ENCODE data around the gene TMEM181.
"Not testable (repeated sequence)": the region's sequence is repeated elsewhere in the genome, so short reads cannot be mapped to it uniquely, and the experiment has no call there.

The TMEM181 gene

DNA sequence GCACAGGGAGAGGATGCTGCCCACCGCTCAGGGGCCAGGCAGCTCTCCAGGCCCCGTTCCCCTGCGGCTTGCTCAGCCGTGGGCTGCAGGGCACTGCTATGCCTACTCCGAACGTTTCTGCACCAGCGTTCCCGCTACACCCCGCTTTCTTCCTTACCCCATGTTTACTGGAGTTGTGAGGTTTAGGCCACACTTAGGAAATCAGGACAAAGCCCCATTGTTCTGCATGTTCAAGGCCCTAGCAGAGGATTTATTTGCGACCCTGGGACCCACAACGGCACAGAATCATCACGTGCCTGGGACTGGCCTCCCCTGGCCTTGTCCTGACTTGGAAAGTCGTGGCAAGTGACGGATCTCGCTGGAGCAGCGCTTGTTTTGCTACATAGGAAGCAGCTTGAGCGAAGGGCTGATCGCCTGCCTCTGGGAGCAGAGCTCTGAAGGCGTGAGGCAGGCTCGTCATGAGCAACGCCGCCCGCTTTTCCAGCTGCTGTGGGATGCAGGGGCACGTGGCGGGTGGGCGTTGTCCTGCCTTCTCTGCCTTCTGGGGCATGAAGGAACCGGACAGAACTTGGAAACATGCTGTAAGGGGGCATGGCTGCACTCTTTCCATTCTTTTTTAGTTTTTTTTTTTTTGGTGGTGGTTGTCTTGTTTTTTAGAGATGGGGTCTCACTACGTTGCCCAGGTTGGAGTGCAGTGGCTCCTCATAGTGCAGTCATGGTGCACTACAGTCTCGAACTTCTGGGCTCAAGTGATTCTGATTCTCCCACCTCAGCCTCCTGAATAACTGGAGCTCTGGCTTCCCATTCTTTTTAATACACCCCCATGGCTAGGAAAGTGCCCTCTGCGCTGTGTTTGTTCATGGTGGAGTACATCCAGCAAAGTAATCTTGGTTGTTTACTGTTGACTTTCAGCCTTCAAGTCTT, 14.6 kb upstream of the TMEM181 start:
- Histone ChIP-seq H3K9ac (ENCODE audit: low read depth, low read length) (no peak overlapping the region), H3K9me3 (ENCODE audit: control insufficient read depth, insufficient read depth, low read length) (no peaks in the 10 kb centered on the region), H3K4me1 (ENCODE audit: insufficient read depth, low read length) (peaks cover 9% of the 10 kb centered on the region), H3K36me3 (ENCODE audit: insufficient read depth, low read length) (no peaks in the 10 kb centered on the region)

DNA sequence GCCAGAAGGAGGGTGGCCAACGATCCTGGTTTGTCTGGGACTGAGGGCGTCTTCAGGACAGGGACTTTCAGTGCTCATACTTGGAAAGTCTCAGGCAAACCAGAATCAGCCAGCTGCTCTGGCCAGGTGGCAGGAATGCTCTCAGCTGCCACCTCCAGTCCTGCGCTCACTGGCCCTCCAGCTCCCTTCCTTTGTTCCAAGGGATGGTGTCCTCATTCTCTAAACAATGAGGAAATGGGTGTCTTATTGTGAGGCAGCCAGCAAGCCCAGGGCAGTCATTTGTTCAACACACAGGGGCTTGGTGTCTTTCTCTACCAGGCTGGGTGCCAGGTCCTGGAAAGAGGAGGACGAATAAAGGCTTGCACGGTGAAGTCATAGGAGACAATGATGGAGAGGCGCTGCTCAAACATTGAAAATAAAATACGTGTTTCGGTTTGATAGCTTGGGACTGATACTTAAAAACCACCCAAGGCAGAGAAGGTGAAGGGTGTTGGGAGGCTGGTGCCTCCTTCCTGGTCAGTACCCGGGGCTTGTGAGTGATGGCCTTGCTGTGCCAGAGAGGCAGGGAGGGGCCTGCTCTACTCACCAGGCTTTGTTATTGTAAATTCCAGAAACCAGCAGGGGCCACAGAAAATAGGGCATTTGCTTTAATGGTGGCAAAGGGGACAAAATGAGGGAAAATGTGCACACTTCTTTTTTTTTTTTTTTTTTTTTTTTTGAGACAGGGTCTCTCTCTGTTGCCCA, 11.3 kb upstream of the TMEM181 start:
- Histone ChIP-seq H3K9me3 (ENCODE audit: control insufficient read depth, insufficient read depth, low read length) (no peaks in the 10 kb centered on the region), H3K4me1 (ENCODE audit: insufficient read depth, low read length) (peaks cover 9% of the 10 kb centered on the region), H3K9ac (ENCODE audit: low read depth, low read length) (no peak overlapping the region)

DNA sequence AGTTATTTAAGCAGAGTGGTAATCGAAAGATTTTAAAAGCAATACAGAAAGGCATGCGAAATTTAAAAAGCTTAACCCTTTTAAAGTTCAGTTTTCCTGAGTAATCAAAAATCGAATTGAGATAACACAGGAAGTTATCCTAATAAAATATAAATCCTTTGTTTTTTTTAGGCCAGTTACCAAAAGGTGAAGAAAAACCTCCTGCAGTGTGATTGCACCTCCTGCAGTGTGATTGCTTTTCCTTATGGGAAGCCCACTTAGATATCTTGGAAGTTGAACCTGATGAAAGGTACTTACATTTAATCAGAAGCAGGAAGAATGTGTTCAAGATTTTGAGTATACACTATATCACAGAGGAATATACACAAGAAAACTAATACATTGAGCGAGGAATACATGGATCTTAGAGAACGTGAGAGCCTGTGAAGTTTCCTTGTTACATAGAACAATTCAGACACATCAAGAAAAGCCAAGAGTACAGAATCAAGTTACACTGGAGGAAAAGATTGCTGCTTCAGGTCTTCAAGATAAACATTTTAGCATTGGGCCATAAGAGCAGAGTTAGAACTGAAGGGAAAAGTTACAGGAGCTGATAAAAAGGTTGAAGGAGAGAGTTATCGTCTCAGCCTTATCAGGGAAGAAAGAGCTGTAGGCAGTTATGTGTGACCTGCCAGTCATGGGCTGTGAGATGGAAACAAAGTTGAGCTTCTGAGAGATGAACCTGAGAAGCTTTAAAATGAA, 7.7 kb upstream of the TMEM181 start:
- H3K9ac ChIP-seq (ENCODE audit: low read depth, low read length) = no peak overlapping the region
- no peaks in the 10 kb centered on the region for H3K36me3 ChIP-seq (ENCODE audit: insufficient read depth, low read length)
- H3K4me1 ChIP-seq (ENCODE audit: insufficient read depth, low read length) = peaks cover 9% of the 10 kb centered on the region

More for the DNA sequence above, 11.3 kb upstream of the TMEM181 start:
- H3K36me3 ChIP-seq (ENCODE audit: insufficient read depth, low read length) = no peaks in the 10 kb centered on the region

DNA sequence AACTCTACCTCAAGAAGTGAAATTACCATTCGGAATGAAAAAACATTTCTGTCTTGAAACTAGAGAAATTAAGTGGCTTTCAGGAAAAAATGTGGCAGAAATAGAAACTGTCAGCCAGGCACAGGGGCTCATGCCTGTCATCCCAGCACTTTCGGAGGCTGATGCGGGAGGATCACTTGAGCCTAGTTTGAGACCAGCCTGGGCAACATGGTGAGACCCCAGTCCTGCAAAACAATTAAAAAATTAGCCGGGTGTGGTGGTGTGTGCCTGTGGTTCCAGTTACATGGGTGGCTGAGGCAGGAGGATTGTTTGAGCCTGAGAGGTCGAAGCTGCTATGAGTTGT, 7.1 kb upstream of the TMEM181 start:
- Histone ChIP-seq H3K9me3 (ENCODE audit: control insufficient read depth, insufficient read depth, low read length) (no peaks in the 10 kb centered on the region), H3K9ac (ENCODE audit: low read depth, low read length) (no peak overlapping the region), H3K4me1 (ENCODE audit: insufficient read depth, low read length) (peaks cover 9% of the 10 kb centered on the region), H3K36me3 (ENCODE audit: insufficient read depth, low read length) (no peaks in the 10 kb centered on the region)

More for the DNA sequence above, 7.7 kb upstream of the TMEM181 start:
- no peaks in the 10 kb centered on the region for H3K9me3 ChIP-seq (ENCODE audit: control insufficient read depth, insufficient read depth, low read length)

DNA sequence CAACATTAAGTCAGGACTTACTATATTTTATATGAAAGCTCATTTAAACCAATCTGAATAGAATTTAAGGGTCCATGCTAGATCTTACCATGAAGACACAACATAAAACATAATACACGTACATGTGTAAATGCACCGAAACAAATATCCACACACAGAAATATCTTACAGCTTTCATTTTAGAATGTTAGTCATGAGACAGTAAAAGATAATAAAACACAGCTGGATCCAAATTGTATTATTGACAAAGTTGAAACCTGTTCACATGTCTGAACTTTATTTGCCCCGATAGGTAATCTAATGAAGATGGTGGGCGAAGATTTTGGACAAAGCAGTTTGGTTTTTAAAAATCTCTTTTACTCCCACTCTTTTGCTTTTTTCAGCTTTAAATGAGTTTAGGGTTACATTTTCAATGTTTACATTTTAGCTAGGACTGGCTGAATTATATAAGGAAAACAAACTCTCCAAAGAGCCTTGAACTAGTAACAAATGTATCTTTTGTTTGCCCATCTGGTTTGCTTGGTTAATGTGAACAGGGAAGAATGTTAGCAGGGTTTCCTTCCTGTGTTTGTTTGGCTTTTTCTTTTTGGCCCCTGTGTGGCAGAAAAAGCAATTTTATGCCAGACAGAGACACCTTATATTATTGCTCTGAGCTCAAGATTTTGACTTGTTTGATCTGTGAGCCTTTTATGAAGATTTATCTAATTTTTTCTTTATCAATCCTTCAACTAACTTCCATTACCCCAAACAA, 5.1 kb upstream of the TMEM181 start:
- H3K36me3 ChIP-seq (ENCODE audit: insufficient read depth, low read length) = no peaks in the 10 kb centered on the region
- H3K9ac ChIP-seq (ENCODE audit: low read depth, low read length) = no peak overlapping the region
- H3K9me3 ChIP-seq (ENCODE audit: control insufficient read depth, insufficient read depth, low read length) = no peaks in the 10 kb centered on the region
- H3K4me1 ChIP-seq (ENCODE audit: insufficient read depth, low read length) = peaks cover 5% of the 10 kb centered on the region; the same call in 1 of the 2 replicates

DNA sequence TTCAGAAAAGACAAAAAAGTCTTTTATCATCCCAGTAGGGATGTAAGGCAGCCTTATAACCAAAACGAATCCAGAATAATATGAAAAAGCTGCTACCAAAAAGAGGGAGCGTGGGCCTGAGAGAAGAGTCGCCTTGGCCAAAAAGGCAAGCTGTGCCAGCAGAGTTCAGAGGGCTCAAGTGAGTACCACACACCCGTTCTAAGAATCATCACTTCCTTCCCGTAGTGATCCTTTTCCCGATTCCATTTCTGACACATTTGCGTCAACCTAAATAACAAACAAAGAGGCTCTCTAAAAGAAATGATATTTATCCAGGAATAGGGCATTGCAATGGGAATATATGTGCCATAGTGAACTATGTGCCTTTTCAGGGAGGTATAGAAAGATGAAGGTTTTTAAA, 3.8 kb upstream of the TMEM181 start:
- Histone ChIP-seq H3K9ac (ENCODE audit: low read depth, low read length) (no peak overlapping the region), H3K36me3 (ENCODE audit: insufficient read depth, low read length) (no peaks in the 10 kb centered on the region), H3K9me3 (ENCODE audit: control insufficient read depth, insufficient read depth, low read length) (no peaks in the 10 kb centered on the region), H3K4me1 (ENCODE audit: insufficient read depth, low read length) (peaks cover 7% of the 10 kb centered on the region)

DNA sequence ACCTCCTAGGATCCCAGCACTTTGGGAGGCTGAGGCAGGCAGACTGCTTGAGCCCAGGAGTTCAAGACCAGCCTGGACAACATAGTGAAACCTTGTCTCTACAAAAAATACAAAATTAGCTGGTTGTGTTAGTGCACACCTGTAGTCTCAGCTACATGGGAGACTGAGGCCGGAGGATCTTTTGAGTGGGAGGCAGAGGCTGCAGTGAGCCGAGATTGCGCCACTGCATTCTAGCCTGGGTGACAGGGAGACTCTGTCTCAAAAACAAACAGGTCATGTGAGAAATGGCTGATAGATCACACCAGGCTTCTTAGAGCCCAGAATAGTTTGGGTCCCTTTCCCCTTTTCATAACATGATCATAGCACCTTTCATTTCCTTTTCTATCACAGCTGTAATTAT, 2.8 kb upstream of the TMEM181 start:
- H3K9me3 ChIP-seq (ENCODE audit: control insufficient read depth, insufficient read depth, low read length) = not testable (repeated sequence)

DNA sequence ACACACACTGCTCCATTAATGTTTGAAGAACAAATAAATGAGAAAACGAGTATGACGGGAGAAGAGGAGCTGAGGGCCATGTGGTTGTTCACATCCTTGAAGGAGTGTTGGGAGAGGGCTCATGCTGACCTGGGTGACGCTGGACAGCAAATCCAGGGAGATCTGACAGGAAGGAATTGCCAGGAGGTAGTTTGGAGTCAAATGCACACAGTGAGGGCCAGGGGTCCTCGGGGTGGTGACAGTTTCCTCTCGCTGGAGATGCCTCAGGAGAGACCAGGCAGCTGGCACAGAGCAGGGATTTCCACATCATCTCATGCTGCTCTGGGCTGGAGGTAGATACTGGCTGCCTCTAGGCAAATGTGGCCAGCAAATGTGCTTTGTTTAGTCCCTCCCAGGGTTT, 2.0 kb upstream of the TMEM181 start:
- no peak overlapping the region for H3K9ac ChIP-seq (ENCODE audit: low read depth, low read length)

More for the DNA sequence above, 2.8 kb upstream of the TMEM181 start:
- not testable (repeated sequence) for H3K36me3 ChIP-seq (ENCODE audit: insufficient read depth, low read length); H3K9ac ChIP-seq (ENCODE audit: low read depth, low read length)
- peaks cover 14% of the 10 kb centered on the region for H3K4me1 ChIP-seq (ENCODE audit: insufficient read depth, low read length)

DNA sequence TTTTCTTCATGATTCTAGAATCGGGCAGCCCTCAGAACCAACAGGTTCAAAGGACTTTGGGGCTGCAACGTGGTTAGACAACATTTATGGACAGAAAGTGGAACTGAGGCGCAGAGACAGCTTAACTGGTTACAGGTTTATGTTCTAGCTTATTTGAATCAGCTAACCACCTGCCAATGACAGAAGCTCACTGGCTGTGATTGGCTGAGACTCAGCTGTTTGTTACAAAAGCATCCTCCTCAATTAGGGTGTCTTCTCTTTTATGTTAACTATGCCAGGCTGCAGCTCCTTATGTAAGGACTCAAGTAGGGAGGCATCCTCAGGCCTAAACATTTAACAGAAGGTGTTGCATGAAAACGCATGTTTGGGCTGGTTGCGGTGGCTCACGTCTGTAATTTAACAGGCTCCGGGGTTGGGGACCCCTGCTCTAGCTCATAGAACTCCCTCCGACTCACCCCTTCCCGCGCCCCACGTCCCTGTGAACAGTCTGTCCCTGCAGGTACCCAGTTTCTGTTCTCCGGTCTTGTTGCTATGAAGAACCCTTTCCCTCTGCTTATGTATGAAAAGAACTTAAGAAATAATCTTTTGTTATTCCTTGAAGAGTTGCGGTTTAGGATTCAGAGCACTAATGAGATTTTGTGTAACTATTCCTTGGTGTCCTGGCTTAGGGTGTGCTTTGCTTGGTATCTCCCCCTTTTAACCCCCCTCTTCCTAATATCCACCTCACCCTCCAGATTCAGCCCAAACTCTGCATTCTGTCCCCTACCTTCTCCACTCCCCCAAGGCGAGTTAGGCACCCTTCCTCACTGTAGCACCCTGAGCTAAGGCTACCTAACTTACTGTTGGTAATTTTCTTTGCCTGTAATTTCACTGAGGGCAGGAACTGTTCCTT, 1.2 kb upstream of the TMEM181 start:
- Histone ChIP-seq H3K4me1 (ENCODE audit: insufficient read depth, low read length) (peaks cover 14% of the 10 kb centered on the region), H3K36me3 (ENCODE audit: insufficient read depth, low read length) (no peaks in the 10 kb centered on the region), H3K9me3 (ENCODE audit: control insufficient read depth, insufficient read depth, low read length) (no peaks in the 10 kb centered on the region), H3K9ac (ENCODE audit: low read depth, low read length) (peak overlapping the region; percentile 59; the same call in 1 of the 2 replicates)

More for the DNA sequence above, 2.0 kb upstream of the TMEM181 start:
- no peaks in the 10 kb centered on the region for H3K36me3 ChIP-seq (ENCODE audit: insufficient read depth, low read length)
- H3K4me1 ChIP-seq (ENCODE audit: insufficient read depth, low read length) = peaks cover 14% of the 10 kb centered on the region
- H3K9me3 ChIP-seq (ENCODE audit: control insufficient read depth, insufficient read depth, low read length) = no peaks in the 10 kb centered on the region

DNA sequence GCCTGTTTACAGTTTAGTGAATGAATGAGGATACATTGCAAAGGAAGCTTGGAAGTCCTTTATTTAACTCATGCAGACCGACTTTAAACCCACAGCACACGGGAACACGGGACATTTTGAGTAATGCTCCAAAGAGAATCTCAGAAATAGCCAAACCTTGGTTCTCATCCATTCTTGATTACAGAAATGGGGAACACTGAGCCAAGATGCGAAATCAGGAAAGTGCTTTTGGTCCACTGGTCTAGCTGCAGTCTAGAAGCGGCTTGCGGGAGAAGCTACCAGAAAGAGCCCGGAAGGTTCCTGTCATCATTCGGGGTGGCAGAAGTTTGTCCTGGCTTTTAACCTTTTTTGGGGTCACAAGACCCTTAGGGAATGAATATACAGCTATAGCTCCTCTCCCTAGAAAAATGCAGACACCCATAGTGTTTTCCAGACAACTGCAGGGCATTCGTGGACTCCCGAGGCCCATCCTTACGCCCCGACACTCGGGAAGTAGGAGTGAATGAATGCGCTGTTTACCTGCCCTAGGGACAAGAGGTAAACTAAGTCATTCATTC, 475 bp upstream of the TMEM181 start:
- no peaks in the 10 kb centered on the region for H3K36me3 ChIP-seq (ENCODE audit: insufficient read depth, low read length)
- peak overlapping the region; percentile 59 for H3K9ac ChIP-seq (ENCODE audit: low read depth, low read length)
- peaks cover 14% of the 10 kb centered on the region for H3K4me1 ChIP-seq (ENCODE audit: insufficient read depth, low read length)
- no peaks in the 10 kb centered on the region for H3K9me3 ChIP-seq (ENCODE audit: control insufficient read depth, insufficient read depth, low read length)

DNA sequence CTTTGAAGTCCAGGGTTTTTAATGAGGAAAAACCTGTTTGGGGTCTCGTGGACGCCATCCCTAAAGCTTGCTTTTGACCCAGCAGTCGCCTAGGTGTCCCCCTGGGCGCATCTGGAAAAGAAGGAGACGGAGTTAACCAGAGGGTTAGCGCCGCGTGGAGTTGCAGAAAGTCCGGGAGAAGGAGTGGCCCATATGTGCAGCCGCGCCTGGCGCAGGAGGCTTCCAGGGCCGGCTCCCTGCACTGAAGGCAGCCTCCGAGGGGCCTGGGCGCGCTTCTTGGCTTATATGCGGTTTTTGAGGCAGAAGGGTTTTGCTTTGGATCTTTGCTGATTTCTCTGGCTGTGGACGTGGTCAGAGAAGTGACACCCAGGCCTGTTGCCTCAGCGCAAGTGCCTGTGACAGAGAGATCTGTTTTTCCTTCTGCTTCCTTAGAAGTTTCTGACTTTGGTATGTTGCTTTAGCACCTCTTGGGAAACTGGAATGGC, 987 bp downstream of the TMEM181 start:
- Histone ChIP-seq H3K9ac (ENCODE audit: low read depth, low read length) (peak overlapping the region; percentile 59; the same call in 1 of the 2 replicates), H3K36me3 (ENCODE audit: insufficient read depth, low read length) (no peaks in the 10 kb centered on the region), H3K4me1 (ENCODE audit: insufficient read depth, low read length) (peaks cover 14% of the 10 kb centered on the region), H3K9me3 (ENCODE audit: control insufficient read depth, insufficient read depth, low read length) (no peaks in the 10 kb centered on the region)

DNA sequence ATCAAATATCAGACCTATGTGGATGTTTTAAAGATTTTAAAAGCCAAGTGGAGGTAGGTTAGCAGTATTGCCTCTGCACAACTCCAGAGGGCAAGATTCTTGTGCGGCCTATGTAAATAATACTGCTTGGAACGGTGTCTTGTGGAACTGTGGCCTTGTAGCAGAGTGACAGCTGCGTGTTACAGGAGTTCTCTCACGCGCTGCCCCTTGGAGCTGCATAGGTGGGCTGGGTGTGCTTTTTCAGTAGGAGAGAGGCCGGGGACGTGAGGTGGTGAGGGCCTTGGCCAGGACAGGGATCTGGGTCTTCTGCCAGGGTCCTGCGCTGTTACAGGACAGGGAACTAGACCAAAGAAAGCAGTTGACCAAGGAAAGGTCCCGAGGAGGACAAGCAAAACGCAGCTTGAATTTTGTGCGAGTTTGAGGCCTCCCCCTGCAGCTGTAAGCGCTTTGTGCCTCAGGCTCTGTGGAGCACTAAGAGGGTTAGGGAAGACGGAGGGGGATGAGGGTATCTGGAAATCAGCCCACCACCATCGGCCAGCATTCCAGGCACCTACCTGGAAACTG, 1.5 kb downstream of the TMEM181 start:
- no peaks in the 10 kb centered on the region for H3K36me3 ChIP-seq (ENCODE audit: insufficient read depth, low read length)
- no peaks in the 10 kb centered on the region for H3K9me3 ChIP-seq (ENCODE audit: control insufficient read depth, insufficient read depth, low read length)
- H3K4me1 ChIP-seq (ENCODE audit: insufficient read depth, low read length) = peaks cover 14% of the 10 kb centered on the region
- H3K9ac ChIP-seq (ENCODE audit: low read depth, low read length) = peak overlapping the region; percentile 59; the same call in 1 of the 2 replicates

All from ES-I3 (cell line).